GM12878 (cell line): ENCODE measurements around the gene IRAG1. TPM values are rescaled to one million over a fixed set of nuclear protein-coding genes. Genes with fewer than 3 reads are reported as not detected.

Experiments
- ATAC-seq: fragments of 200-7000 bp; cut with Tn5 transposase; 3 replicates; pipeline ENCODE4 v1.9.1; 2020; ENCODE audit warnings: mild to moderate bottlenecking, moderate library complexity
- BruUV-seq: library from RNA; stranded (reverse); fragments of 400-500 nt; replicated peaks from 2 replicates; lab custom pipeline; 2021; lab: Mats Ljungman, UMichigan
- CTCF ChIA-PET: fragments of 300-600 bp; sonication (Branson Sonifier 250); formaldehyde crosslinking; extraction: SDS; loops from one replicate; lab custom pipeline; 2021; ENCODE audit warnings: inconsistent platforms; lab: Yijun Ruan, JAX
- POLR2A ChIA-PET: fragments of 350-600 bp; formaldehyde crosslinking; extraction: SDS; loops from one replicate; lab custom pipeline; 2021; ENCODE audit warnings: inconsistent platforms; lab: Charles Lee
- RAD21 ChIA-PET: fragments of 300-600 bp; sonication (Branson Sonifier 250); formaldehyde crosslinking; loops from one replicate; lab custom pipeline; 2023; ENCODE audit warnings: antibody characterized with exemption; ENCODE audit not compliant: unreplicated experiment; lab: Charles Lee
- SMC1A ChIA-PET: fragments of 300-600 bp; sonication (Branson Sonifier 250); formaldehyde crosslinking; loops from one replicate; lab custom pipeline; 2023; ENCODE audit not compliant: unreplicated experiment, uncharacterized antibody; lab: Charles Lee
- DNase-seq: peaks from one replicate; pipeline ENCODE4 v3.0.0-alpha.2; 2011; ENCODE audit warnings: low read depth, low spot score
- FAIRE-seq: peaks from 3 replicates; lab custom pipeline; 2011; peaks lifted over from hg19 to GRCh38; lab: Jason Lieb, UNC
- H2AFZ ChIP-seq: 2 replicates; pipeline ENCODE4 v1.6.0; 2011; ENCODE audit warnings: low read depth, low read length, control low read depth; ENCODE audit not compliant: control insufficient read depth
- H3K27ac ChIP-seq: 2 replicates; pipeline ENCODE4 v1.5.1; 2011; ENCODE audit warnings: control low read depth; ENCODE audit not compliant: control insufficient read depth, insufficient read depth
- H3K27me3 ChIP-seq, 2 experiments: replicated peaks in 1 of 2; 2 replicates each; pipeline versions ENCODE4 v1.6.0 to v1.6.1; 2011; ENCODE audit warnings: low read length in 1 of 2; ENCODE audit not compliant: control insufficient read depth in 2 of 2, insufficient read depth in 2 of 2
- H3K36me3 ChIP-seq, 2 experiments: 2 replicates each; pipeline ENCODE4 v1.5.1; 2011; ENCODE audit warnings: low read length in 1 of 2; ENCODE audit not compliant: control insufficient read depth in 2 of 2, insufficient read depth in 2 of 2
- H3K4me1 ChIP-seq: 2 replicates; pipeline ENCODE4 v1.6.1; 2011; ENCODE audit warnings: mild to moderate bottlenecking, low read length, moderate library complexity, mixed read lengths; ENCODE audit not compliant: control insufficient read depth, insufficient read depth
- H3K4me2 ChIP-seq: 2 replicates; pipeline ENCODE4 v1.6.0; 2011; ENCODE audit warnings: control low read depth; ENCODE audit not compliant: control insufficient read depth, insufficient read depth
- H3K4me3 ChIP-seq: fragments of 200-600 bp; sonication (generic); 2 replicates; pipeline ENCODE4 v1.5.1; 2016
- H3K79me2 ChIP-seq: 2 replicates; pipeline ENCODE4 v1.6.0; 2011; ENCODE audit warnings: low read length; ENCODE audit not compliant: control insufficient read depth, insufficient read depth
- H3K9ac ChIP-seq: 2 replicates; pipeline ENCODE4 v1.8.0; 2011; ENCODE audit warnings: low read length, control low read depth, mixed read lengths; ENCODE audit not compliant: control insufficient read depth, insufficient read depth
- H3K9me3 ChIP-seq: replicated peaks from 3 replicates; pipeline ENCODE4 v1.5.1; 2011; ENCODE audit warnings: mild to moderate bottlenecking, low read length; ENCODE audit not compliant: control insufficient read depth, insufficient read depth
- H4K20me1 ChIP-seq: 2 replicates; pipeline ENCODE4 v1.6.0; 2011; ENCODE audit not compliant: control insufficient read depth, insufficient read depth
- ATF3 ChIP-seq: IDR thresholded peaks from 2 replicates; pipeline ENCODE4 v1.6.1; 2011; ENCODE audit warnings: low read depth, mild to moderate bottlenecking, low read length, moderate library complexity, borderline replicate concordance; ENCODE audit errors: extremely low read depth
- E2F8 ChIP-seq: fragments of 450-650 bp; IDR thresholded peaks from 2 replicates; pipeline ENCODE4 v1.6.1; 2018; ENCODE audit warnings: mild to moderate bottlenecking, low read depth, moderate library complexity; ENCODE audit not compliant: partially characterized antibody
- EGR1 ChIP-seq, 2 experiments: IDR thresholded peaks; 1 replicate in 1 of 2; 2 replicates in 1 of 2; pipeline ENCODE4 v1.6.1; 2011 to 2012; ENCODE audit warnings: low read depth in 2 of 2, low read length in 2 of 2, borderline replicate concordance in 1 of 2, mild to moderate bottlenecking in 1 of 2, moderate library complexity in 1 of 2
- HCFC1 ChIP-seq: fragments of 150-350 bp; IDR thresholded peaks from 2 replicates; pipeline ENCODE4 v1.6.1; 2014; ENCODE audit warnings: low read length
- IKZF2 ChIP-seq, 2 experiments: fragments of 450-650 bp; IDR thresholded peaks; 2 replicates each; pipeline ENCODE4 v1.6.1; 2017; ENCODE audit warnings: mild to moderate bottlenecking in 2 of 2, moderate library complexity in 2 of 2
- JUND ChIP-seq: IDR thresholded peaks from 2 replicates; pipeline ENCODE4 v1.6.1; 2012; ENCODE audit warnings: low read depth, mild to moderate bottlenecking, low read length, improper control_type of control experiment, moderate library complexity
- MTA2 ChIP-seq: fragments of 450-650 bp; IDR thresholded peaks from 2 replicates; pipeline ENCODE4 v1.6.1; 2016; ENCODE audit warnings: low read depth, mild to moderate bottlenecking, moderate library complexity
- PAX8 ChIP-seq: fragments of 450-650 bp; IDR thresholded peaks from 2 replicates; pipeline ENCODE4 v1.6.1; 2017; ENCODE audit warnings: mild to moderate bottlenecking, moderate library complexity
- POLR2AphosphoS5 ChIP-seq: IDR thresholded peaks from 2 replicates; pipeline ENCODE4 v1.6.1; 2011; ENCODE audit warnings: mild to moderate bottlenecking, low read length, inconsistent platforms
- RELA ChIP-seq: fragments of 450-650 bp; IDR thresholded peaks from 2 replicates; pipeline ENCODE4 v1.8.0; 2014; ENCODE audit warnings: borderline replicate concordance; ENCODE audit not compliant: partially characterized antibody
- ZNF207 ChIP-seq: fragments of 450-650 bp; IDR thresholded peaks from 2 replicates; pipeline ENCODE4 v1.6.1; 2014; ENCODE audit warnings: antibody characterized with exemption, mild to moderate bottlenecking, borderline replicate concordance
- WGBS: methylation state at CpG from one replicate; pipeline ENCODE4 v1.1.6; 2016; ENCODE audit warnings: low lambda C conversion rate; ENCODE audit not compliant: insufficient replicate concordance, insufficient coverage; ENCODE audit errors: missing lambda C conversion rate; 5-methylcytosine and 5-hydroxymethylcytosine counted together
- in situ Hi-C: fragments of 300-500 bp; cut with MboI; formaldehyde crosslinking; loops from 9 replicates; pipeline ENCODE4 v1.14.3; 2018; ENCODE audit warnings: mixed read lengths
- intact Hi-C: fragments of 100-400 bp; cut with micrococcal nuclease; formaldehyde crosslinking; loops from one replicate; pipeline ENCODE4 v1.14.2; 2022; ENCODE audit not compliant: unreplicated experiment
- polyA plus RNA-seq, 11 experiments: library from polyadenylated mRNA; depleted of rRNA in 4 of 11; unstranded in 6 of 11; stranded (reverse) in 5 of 11; fragments of >200 nt; fragmentation: Nextera tagmentation in 4 of 11; fragmentation: Illumina TruSeq in 1 of 11; extraction: Ambion mirVana in 4 of 11; extraction: Trizol in 1 of 11; gene quantifications; 1 replicate in 1 of 11; 2 replicates in 10 of 11; pipeline versions ENCODE4 v1.2.1 to v1.2.3, GENCODE V29; 2011 to 2016; ENCODE audit warnings: inconsistent platforms in 2 of 11, missing spikeins in 2 of 11, low read depth in 1 of 11
- total RNA-seq, 4 experiments: library from RNA; depleted of rRNA in 3 of 4; stranded (reverse); fragments of >200 nt in 3 of 4; fragmentation: Illumina TruSeq in 1 of 4; extraction: Trizol in 1 of 4; gene quantifications; 2 replicates each; pipeline versions ENCODE4 v1.2.1 to v1.2.3, GENCODE V29; 2013 to 2021

Gene IRAG1
- total and polyA plus RNA-seq, 10 of the 15 experiments (the other 5 are each of a cell fraction or from before 2014, with no cell fraction given) = 0.02 to 0.18 (median 0.06) TPM; not detected in 4

GRCh38 chr11:10669258-10670033 is 24.1 kb downstream of the IRAG1 start:
- Histone ChIP-seq H3K9ac (no peak overlapping the region), H2AFZ (no peak overlapping the region), H3K27me3 (no peaks in the 10 kb centered on the region), H3K4me3 (no peak overlapping the region), H3K27ac (no peak overlapping the region), H3K9me3 (no peaks in the 10 kb centered on the region), H3K4me2 (no peak overlapping the region), H3K79me2 (no peaks in the 10 kb centered on the region), H3K4me1 (no peaks in the 10 kb centered on the region), H3K36me3 (no peaks in the 10 kb centered on the region), H4K20me1 (no peaks in the 10 kb centered on the region)
- no peak for TF ChIP-seq ATF3
- no peak for FAIRE-seq
- RAD21 ChIA-PET = interaction anchor here (0.8 kb wide), 1 partner anchor 361 kb away, joined by 3 read pairs; no protein-coding TSS in a partner anchor
- 38% methylated on average over 5 of the region's 5 CpGs for WGBS
- DNase-seq = no peak
- intact Hi-C loops = no loop called here
- in situ Hi-C loops = no loop called here
- BruUV-seq = no TSS peak
- CTCF ChIA-PET = no interaction called here
- no peak for ATAC-seq
- POLR2A ChIA-PET = no interaction called here
- SMC1A ChIA-PET = interaction anchor here (0.6 to 1.2 kb wide), 3 partner anchors 9 to 1608 kb away, joined by 3 read pairs; no protein-coding TSS in a partner anchor

- H3K27ac ChIP-seq = no peak overlapping the region
- H3K27me3 ChIP-seq = no peaks in the 10 kb centered on the region
- H3K4me3 ChIP-seq = no peak overlapping the region
- no TSS peak for BruUV-seq
- no peak overlapping the region for H3K9ac ChIP-seq
- ChIA-PET POLR2A (no interaction called here), CTCF (interaction anchor here (2.0 kb wide), 1 partner anchor 14 kb away, joined by 8 read pairs; no protein-coding TSS in a partner anchor), SMC1A (no interaction called here), RAD21 (no interaction called here)
- no peaks in the 10 kb centered on the region for H4K20me1 ChIP-seq
- H3K4me1 ChIP-seq = no peaks in the 10 kb centered on the region
- WGBS = 19% methylated on average over 2 of the region's 2 CpGs
- no peaks in the 10 kb centered on the region for H3K36me3 ChIP-seq
- no peak overlapping the region for H3K4me2 ChIP-seq
- no peak overlapping the region for H2AFZ ChIP-seq
- DNase-seq = no peak
- H3K79me2 ChIP-seq = no peaks in the 10 kb centered on the region
- no peak for ATAC-seq
- intact Hi-C loops = no loop called here
- in situ Hi-C loops = no loop called here
- no peak for FAIRE-seq
- no peaks in the 10 kb centered on the region for H3K9me3 ChIP-seq
- no peak for TF ChIP-seq E2F8
- no peak for TF ChIP-seq MTA2
- TF ChIP-seq ZNF207 = no peak
- TF ChIP-seq IKZF2 (IDR thresholded peaks at IDR 0.05) = no peak
- no peak for TF ChIP-seq HCFC1
- TF ChIP-seq JUND = no peak
- no peak for TF ChIP-seq RELA
- TF ChIP-seq PAX8 = no peak
- TF ChIP-seq EGR1 (IDR thresholded peaks at IDR 0.05; ENCODE audit: borderline replicate concordance in 1 of 2, low read depth in 2 of 2, low read length in 2 of 2) = no peak
- TF ChIP-seq POLR2AphosphoS5 = no peak
Measured at GRCh38 chr11:10667521-10667885, 26.1 kb downstream of the IRAG1 start.
